Effector memory CD8-positive, alpha-beta T cell (primary cell): ENCODE data around the gene PALLD.
A peak's percentile ranks its signal among the peaks of the same experiment; 100 is the strongest.

ENCODE experiments used
- ATAC-seq: fragments of 150-1000 bp; cut with Tn5 transposase; replicated peaks from 2 replicates; pipeline ENCODE4 v1.10.0; 2021; ENCODE audit warnings: mild to moderate bottlenecking, moderate library complexity
- DNase-seq, 3 experiments: peaks; one replicate each; pipeline ENCODE4 v3.0.0; 2021
- H3K27ac Mint-ChIP-seq, 2 donors: one replicate each; pipeline ENCODE4 v1.8.0; 2022; ENCODE audit warnings: mild to moderate bottlenecking in 2 of 2, mixed read lengths in 2 of 2, moderate library complexity in 2 of 2
- H3K27me3 Mint-ChIP-seq, 2 donors: one replicate each; pipeline ENCODE4 v1.8.0; 2022; ENCODE audit warnings: mixed read lengths in 2 of 2
- H3K36me3 Mint-ChIP-seq: one replicate; pipeline ENCODE4 v1.8.0; 2022; ENCODE audit warnings: mild to moderate bottlenecking, moderate library complexity, mixed read lengths; ENCODE audit not compliant: insufficient read depth
- H3K4me1 Mint-ChIP-seq, 2 donors: one replicate each; pipeline ENCODE4 v1.8.0; 2022; ENCODE audit warnings: low read depth in 2 of 2, mixed read lengths in 2 of 2
- H3K4me3 Mint-ChIP-seq, 2 donors: one replicate each; pipeline ENCODE4 v1.8.0; 2022; ENCODE audit warnings: mild to moderate bottlenecking in 2 of 2, mixed read lengths in 2 of 2, moderate library complexity in 2 of 2
- H3K9me3 Mint-ChIP-seq, 2 donors: one replicate each; pipeline ENCODE4 v1.8.0; 2022; ENCODE audit warnings: mixed read lengths in 2 of 2

Gene PALLD

DNA sequence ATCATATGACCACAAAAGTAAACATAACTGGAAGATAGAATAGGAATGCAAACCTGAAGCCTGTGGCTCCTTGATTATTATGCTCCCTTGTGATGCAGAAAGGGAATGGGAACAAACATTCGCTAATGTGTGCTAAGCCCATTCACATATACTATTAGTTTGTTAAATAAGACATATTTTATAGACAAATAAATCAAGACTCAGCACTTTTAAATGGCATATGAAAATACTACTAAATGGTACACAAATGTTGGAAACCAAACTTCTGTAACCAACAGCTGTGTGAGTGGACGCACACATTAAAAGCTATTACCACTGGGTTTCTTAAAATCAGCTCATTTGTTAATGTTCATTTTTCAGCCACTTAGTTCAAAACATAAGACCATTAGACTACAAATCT is 417.2 kb downstream of the PALLD start:
- Mint-ChIP-seq H3K27me3 (no peaks in the 10 kb centered on the region), H3K36me3 (no peaks in the 10 kb centered on the region), H3K4me1 (no peaks in the 10 kb centered on the region), H3K27ac (no peak overlapping the region), H3K4me3 (no peak overlapping the region), H3K9me3 (no peaks in the 10 kb centered on the region)
- DNase-seq (no peak), ATAC-seq (no peak)

DNA sequence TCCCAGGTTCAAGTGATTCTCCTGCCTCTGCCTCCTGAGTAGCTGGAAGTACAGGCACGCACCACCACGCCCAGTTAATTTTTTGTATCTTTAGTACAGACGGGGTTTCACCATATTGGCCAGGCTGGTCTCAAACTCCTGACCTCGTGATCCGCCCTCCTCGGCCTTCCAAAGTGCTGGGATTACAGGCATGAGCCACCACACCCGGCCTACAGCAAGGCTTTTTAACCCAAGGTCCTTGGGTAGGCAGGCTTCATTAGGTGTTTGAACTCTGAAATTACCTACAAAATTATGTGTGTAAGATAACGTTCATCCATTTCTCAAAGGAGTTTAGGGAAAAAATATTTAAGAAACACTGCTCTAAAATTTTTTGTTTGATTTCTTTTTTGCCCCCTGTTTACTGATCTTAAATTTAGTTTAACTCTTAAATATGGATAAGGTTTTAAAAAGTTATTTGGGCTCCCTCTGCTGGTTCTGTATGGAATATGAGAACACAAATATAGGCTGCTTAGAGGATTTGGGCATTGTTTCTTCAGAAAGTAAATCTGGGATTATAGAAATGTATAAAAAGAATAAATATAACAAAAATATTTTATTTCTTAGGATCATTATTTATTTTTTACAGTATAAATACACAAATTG is 420.4 kb downstream of the PALLD start:
- DNase-seq (no peak), ATAC-seq (no peak)
- no peaks in the 10 kb centered on the region for H3K4me1 Mint-ChIP-seq
- no peaks in the 10 kb centered on the region for H3K36me3 Mint-ChIP-seq
- H3K27ac Mint-ChIP-seq, result no peak overlapping the region
- H3K9me3 Mint-ChIP-seq, result no peaks in the 10 kb centered on the region
- H3K4me3 Mint-ChIP-seq, result no peak overlapping the region
- no peaks in the 10 kb centered on the region for H3K27me3 Mint-ChIP-seq

DNA sequence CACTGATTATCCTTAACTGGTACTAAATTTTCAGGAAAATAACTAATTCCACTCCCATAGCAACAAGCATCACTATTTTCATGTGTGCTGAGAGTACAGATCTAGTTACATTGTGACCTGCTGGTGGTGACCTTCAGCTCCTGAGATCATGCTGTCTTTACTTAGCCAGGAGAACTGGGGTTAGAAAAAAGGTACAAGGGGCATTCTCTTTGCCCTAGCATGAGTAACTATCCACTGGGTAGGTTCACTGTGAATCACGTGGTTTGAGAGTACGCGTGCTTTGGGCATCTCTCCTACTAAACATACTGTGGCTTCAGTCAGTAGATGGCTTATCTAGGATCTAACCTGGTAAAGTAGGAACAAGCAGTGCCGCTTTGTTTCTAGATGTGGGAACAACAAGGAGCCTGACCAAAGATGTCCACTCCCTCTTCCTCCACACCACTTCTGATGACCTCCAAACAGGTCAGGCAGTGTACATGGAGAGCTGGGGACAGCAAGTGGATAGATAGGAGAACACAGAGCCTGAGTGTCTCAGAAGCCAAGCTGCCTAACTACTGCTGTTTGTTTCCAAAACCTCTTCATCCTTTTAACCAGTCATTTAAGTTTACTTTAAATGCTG is 423.0 kb downstream of the PALLD start:
- Mint-ChIP-seq H3K4me3 (no peak overlapping the region), H3K9me3 (no peaks in the 10 kb centered on the region), H3K27me3 (no peaks in the 10 kb centered on the region), H3K27ac (no peak overlapping the region), H3K36me3 (no peaks in the 10 kb centered on the region), H3K4me1 (peaks cover 0 to 2% of the 10 kb centered on the region in 2 donors)
- ATAC-seq (no peak), DNase-seq (no peak)

DNA sequence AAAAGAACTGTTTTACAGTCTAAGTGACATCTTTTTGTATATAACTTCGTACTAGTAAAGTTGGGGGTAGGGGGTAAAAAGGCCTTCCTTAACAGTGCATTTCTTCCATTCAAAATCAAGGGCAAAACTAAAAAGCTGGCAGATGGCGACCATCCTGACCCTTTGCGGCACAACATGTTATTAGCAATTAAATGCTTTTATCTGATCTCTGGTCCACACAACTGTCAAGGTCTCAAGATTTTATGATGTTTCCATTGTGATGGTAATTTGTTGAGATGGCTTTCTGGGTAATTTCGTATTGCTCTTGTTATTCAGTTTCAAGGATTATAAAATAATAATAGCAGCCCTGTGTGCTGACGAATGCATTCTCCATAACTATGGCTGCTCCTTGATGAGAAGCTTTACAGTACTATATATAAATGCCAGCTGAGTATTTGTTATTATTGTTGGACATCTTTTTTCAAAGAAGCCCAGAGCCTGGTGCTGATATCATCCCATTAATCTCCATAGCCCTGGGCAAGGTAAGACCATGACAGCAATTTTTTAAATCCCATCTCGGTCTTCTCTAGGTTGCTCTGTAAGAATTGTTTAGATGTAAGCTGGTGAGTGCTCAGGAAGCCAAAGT is 423.7 kb downstream of the PALLD start:
- Mint-ChIP-seq H3K36me3 (no peaks in the 10 kb centered on the region), H3K27me3 (no peaks in the 10 kb centered on the region), H3K9me3 (no peaks in the 10 kb centered on the region), H3K4me3 (no peak overlapping the region), H3K27ac (no peak overlapping the region), H3K4me1 (peaks cover 0 to 2% of the 10 kb centered on the region in 2 donors)
- no peak for DNase-seq
- no peak for ATAC-seq

DNA sequence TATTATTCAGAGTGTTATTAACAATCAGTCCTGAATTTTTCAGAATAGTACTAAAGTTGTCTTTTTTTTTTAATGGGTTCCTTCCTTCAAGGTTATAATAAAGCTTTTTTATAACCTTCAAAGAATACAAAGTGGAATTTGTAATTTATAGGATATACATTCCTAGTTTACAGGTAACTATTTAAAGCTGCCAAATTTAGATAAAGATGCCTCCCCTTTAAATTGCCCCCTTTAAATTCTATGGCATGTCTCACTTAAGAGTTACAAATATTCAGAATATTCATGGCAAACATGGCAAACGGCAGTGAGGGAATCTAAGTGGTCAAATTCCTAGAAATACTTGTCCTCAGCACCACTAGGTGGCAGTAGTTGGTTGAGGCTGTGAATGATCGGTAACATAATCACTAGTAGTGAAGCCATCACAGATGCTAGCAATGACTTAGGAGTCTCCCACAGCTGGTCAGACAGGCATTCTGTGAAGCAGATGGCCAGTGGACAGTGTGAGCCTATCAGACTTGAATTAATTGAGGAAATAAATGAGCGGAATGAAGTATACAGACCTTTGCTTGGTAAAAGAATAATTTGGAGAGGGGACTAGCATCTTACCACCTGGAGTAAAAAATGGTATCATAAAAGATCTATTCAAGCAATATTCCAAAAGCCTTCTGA is 426.8 kb downstream of the PALLD start:
- Mint-ChIP-seq H3K4me1 (peaks cover 0 to 2% of the 10 kb centered on the region in 2 donors), H3K27me3 (no peaks in the 10 kb centered on the region), H3K27ac (no peak overlapping the region), H3K4me3 (no peak overlapping the region), H3K36me3 (no peaks in the 10 kb centered on the region), H3K9me3 (no peaks in the 10 kb centered on the region)
- DNase-seq (peak; percentile 47 to 54 (median 50)), ATAC-seq (peak; percentile 59)

DNA sequence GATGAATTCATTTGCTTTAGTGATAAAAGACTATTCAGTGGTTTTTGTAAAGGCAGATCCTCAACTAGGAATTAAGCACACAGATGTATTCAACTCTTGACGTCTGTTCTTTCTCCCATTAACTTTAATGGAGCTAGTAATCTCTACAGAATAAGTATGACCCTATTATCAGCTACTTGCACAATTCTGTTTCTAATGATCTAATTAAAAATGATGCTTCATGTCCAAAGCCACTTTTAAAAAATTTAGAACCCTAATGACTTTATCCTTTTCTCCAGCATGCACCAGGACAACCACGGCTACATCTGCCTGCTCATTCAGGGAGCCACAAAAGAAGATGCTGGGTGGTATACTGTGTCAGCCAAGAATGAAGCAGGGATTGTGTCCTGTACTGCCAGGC is 427.8 kb downstream of the PALLD start:
- DNase-seq (no peak), ATAC-seq (no peak)
- Mint-ChIP-seq H3K36me3 (no peaks in the 10 kb centered on the region), H3K4me1 (peaks cover 0 to 2% of the 10 kb centered on the region in 2 donors), H3K4me3 (no peak overlapping the region), H3K27me3 (no peaks in the 10 kb centered on the region), H3K9me3 (no peaks in the 10 kb centered on the region), H3K27ac (no peak overlapping the region)

DNA sequence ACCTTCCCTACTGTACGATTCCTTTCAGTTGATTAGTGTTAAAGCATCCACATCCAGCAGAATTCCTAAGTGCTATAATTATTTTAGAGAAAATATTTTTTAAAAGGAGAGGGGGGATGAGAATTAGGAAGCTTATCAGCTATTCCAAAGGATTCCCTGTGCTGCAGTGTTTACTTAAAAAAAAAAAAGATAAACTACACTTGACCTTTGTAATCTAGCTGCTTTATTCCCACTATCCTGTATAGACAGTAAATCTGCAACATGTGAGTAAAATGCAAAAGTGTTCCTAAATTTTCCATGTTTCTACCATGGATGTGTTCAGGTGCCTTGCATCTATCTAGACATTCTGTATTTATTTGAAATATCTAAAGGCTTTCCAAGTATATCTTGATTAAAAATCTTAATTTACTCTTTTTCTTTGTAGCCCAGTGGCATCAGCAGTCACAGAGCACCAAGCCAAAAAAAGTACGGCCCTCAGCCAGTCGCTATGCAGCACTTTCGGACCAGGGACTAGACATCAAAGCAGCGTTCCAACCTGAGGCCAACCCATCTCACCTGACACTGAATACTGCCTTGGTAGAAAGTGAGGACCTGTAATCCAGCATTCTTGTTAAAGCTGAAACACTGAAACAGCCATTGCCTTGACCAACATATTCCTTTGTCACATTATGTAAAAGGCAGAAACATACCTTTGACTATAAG is 429.1 kb downstream of the PALLD start:
- Mint-ChIP-seq H3K27me3 (no peaks in the 10 kb centered on the region), H3K36me3 (peaks cover 2% of the 10 kb centered on the region), H3K4me3 (no peak overlapping the region), H3K27ac (no peak overlapping the region), H3K9me3 (no peaks in the 10 kb centered on the region), H3K4me1 (peaks cover 0 to 2% of the 10 kb centered on the region in 2 donors)
- DNase-seq (no peak), ATAC-seq (no peak)

DNA sequence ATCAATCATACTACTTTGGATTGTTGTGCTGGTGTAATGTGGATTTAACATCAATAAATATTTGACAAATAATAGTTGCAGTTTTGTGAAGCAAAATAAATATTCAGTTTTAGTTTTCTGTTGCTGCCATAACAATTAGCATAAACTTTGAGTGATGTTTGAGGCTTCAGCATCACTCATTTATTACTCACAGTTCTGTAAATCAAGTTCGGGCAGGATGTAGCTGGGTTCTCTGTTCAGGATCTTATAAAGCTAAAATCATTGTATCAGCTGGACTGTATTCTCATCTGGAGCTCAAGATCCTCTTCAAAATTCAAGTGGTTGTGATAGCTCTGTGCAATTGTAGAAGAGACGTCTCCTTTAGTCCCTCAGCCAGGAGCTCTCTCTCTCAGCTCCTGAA is 431.5 kb downstream of the PALLD start:
- Mint-ChIP-seq H3K36me3 (peaks cover 2% of the 10 kb centered on the region), H3K4me3 (no peak overlapping the region), H3K27ac (no peak overlapping the region), H3K9me3 (peaks cover 6 to 12% of the 10 kb centered on the region in 2 donors), H3K27me3 (no peaks in the 10 kb centered on the region), H3K4me1 (peaks cover 5 to 6% of the 10 kb centered on the region in 2 donors)
- DNase-seq, result no peak
- ATAC-seq, result no peak

DNA sequence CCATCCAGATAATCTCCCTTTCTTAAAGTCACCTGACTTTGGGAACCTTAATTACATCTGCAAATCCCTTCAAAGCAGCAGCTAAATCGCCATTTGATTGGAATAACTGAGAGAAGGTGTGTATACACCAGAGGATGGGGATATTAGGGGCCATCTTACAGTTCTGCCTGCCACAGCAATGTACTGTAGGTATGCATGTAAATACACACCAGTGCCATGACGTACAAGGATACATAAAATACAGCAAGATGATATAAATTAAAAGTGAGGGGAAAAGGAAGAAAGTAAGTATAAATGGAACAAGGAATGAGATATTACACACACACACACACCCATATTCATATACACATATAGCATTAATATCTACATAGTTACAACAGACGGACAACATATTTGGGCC is 432.0 kb downstream of the PALLD start:
- peaks cover 6 to 12% of the 10 kb centered on the region in 2 donors for H3K9me3 Mint-ChIP-seq
- H3K27me3 Mint-ChIP-seq, result no peaks in the 10 kb centered on the region
- peaks cover 2% of the 10 kb centered on the region for H3K36me3 Mint-ChIP-seq
- DNase-seq, result no peak
- H3K27ac Mint-ChIP-seq, result no peak overlapping the region
- peaks cover 5% of the 10 kb centered on the region in 2 donors for H3K4me1 Mint-ChIP-seq
- ATAC-seq, result no peak
- no peak overlapping the region for H3K4me3 Mint-ChIP-seq

DNA sequence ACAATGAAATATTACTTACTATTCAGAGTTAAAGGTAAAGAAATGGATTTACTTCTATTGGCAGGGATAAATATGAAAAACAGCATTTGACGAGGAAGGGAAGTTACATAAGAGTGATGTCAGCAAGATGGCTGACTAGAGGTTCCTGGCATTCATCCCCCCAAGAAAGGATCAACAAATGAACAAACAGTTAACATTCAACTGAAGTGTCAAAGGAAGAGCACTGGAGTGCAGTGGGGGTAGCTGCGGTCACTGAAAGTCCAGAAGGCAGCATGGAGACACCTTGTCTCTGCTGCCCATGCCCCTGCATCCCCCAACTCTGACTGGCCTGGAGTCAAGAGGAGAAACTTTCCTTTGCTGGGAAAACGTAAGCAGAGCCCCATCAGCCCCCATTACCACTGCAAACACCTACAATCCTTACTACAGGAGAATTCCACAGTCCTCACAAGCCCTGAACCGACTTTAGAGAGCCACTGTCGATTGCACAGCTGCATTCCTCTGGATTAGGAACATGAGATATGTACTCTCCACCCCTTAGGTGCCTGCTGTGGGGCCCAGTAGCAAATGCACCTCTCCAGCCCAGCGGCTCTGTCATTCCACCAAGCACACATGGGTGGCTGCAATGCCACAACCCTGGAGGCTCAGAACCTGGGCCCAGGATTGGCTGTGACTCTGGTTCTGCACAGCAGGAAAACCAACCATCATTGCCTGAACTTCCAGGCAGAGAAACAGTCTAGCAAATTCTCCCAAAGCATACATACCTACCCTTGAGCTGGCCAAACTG is 433.8 kb downstream of the PALLD start:
- no peak for DNase-seq
- no peak overlapping the region for H3K27ac Mint-ChIP-seq
- ATAC-seq, result no peak
- H3K4me3 Mint-ChIP-seq, result no peak overlapping the region
- H3K27me3 Mint-ChIP-seq, result no peaks in the 10 kb centered on the region
- H3K9me3 Mint-ChIP-seq, result peaks cover 6 to 12% of the 10 kb centered on the region in 2 donors
- H3K36me3 Mint-ChIP-seq, result peaks cover 6% of the 10 kb centered on the region
- H3K4me1 Mint-ChIP-seq, result peaks cover 4 to 5% of the 10 kb centered on the region in 2 donors

DNA sequence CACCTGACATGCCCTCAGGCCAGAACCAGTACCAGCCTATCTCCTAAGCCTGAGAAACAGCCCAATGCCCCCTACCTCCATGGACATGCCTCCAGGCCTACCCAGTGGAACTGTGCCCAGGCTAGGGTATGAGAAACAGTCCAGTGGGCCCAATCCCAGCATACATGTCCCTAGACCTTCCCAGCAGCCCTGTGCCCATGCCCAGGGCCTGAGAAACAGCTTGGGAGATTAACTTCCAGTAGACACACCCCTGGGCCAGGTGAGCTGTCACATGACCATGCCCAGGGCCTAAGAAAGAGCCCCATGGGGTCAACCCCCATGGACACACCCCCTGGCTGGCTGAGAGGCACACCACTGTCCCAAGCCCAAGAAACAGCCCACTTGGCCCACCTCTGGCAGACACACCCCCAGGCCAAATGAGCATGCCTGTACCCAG is 434.4 kb downstream of the PALLD start:
- DNase-seq (no peak), ATAC-seq (no peak)
- H3K27me3 Mint-ChIP-seq, result no peaks in the 10 kb centered on the region
- H3K27ac Mint-ChIP-seq, result no peak overlapping the region
- H3K4me1 Mint-ChIP-seq, result peaks cover 4 to 5% of the 10 kb centered on the region in 2 donors
- H3K9me3 Mint-ChIP-seq, result peaks cover 6 to 12% of the 10 kb centered on the region in 2 donors
- H3K36me3 Mint-ChIP-seq, result peaks cover 6% of the 10 kb centered on the region
- H3K4me3 Mint-ChIP-seq, result no peak overlapping the region

DNA sequence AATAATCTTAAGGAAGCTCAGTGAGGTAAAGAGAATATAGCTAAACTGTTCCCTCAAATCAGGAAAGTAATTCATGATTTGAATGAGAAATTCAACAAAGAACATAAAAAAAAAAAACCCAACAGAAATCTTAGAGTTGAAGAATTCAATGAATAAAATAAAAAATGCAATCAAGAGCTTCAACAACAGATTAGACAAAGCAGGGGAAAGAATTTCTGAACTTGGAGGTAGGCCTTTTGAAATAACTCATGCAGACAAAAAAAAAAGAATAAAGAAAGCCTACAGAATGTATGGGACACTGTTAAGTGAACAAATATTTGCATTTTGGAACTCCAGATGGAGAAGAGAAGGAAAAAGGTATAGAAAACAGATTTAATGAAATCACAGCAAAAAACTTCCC is 435.3 kb downstream of the PALLD start:
- H3K27ac Mint-ChIP-seq, result no peak overlapping the region
- H3K4me3 Mint-ChIP-seq, result no peak overlapping the region
- no peaks in the 10 kb centered on the region for H3K27me3 Mint-ChIP-seq
- ATAC-seq (no peak), DNase-seq (no peak)
- peaks cover 4 to 5% of the 10 kb centered on the region in 2 donors for H3K4me1 Mint-ChIP-seq
- peaks cover 6% of the 10 kb centered on the region for H3K36me3 Mint-ChIP-seq
- H3K9me3 Mint-ChIP-seq, result peaks cover 6 to 12% of the 10 kb centered on the region in 2 donors

DNA sequence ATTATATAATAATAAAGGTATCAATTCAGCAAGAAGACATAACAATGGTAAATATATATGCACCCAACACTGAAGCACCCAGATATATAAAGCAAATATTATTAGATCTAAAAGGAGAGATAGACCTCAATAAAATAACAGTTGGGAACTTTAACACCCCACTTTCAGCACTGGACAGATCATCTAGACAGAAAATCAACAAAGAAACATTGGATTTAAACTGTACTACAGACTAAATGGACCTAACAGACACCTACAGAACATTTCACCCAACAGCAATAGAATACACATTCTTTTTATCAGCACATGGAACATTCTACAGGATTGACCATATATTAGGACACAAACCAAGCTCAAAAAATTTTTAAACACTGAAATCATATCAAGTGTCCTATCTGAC is 436.6 kb downstream of the PALLD start:
- no peak overlapping the region for H3K27ac Mint-ChIP-seq
- H3K36me3 Mint-ChIP-seq, result peaks cover 6% of the 10 kb centered on the region
- ATAC-seq (no peak), DNase-seq (no peak)
- H3K4me3 Mint-ChIP-seq, result no peak overlapping the region
- peaks cover 4 to 5% of the 10 kb centered on the region in 2 donors for H3K4me1 Mint-ChIP-seq
- H3K9me3 Mint-ChIP-seq, result peaks cover 6 to 19% of the 10 kb centered on the region in 2 donors
- H3K27me3 Mint-ChIP-seq, result no peaks in the 10 kb centered on the region
